SK-N-SH treated with all-trans-retinoic acid at 6 μM for 48 hours (cell line): ENCODE data around the gene C3orf70.

Experiments used
- ARNTL ChIP-seq: fragments of 450-650 bp; formaldehyde crosslinking; IDR thresholded peaks from 2 replicates; pipeline ENCODE4 v1.5.0; 2020; ENCODE audit warnings: low read depth, mild to moderate bottlenecking, moderate library complexity, borderline replicate concordance
- TOX ChIP-seq: fragments of 250-450 bp; sonication (Bioruptor Pico); IDR thresholded peaks from 2 replicates; pipeline ENCODE4 v1.8.0; 2021; ENCODE audit warnings: mild to moderate bottlenecking, moderate library complexity, borderline replicate concordance
- ZC3H10 ChIP-seq: fragments of 250-450 bp; sonication (Bioruptor Pico); IDR thresholded peaks from 2 replicates; pipeline ENCODE4 v1.5.1; 2021; ENCODE audit warnings: mild to moderate bottlenecking, moderate library complexity
- ZNF565 ChIP-seq: fragments of 450-650 bp; formaldehyde crosslinking; conservative IDR thresholded peaks from 2 replicates; pipeline ENCODE4 v1.5.0; 2020; ENCODE audit warnings: low read depth, mild to moderate bottlenecking, moderate library complexity

GRCh38 chr3:185090811-185091210 is 62.0 kb downstream of the C3orf70 start:
- TF ChIP-seq ARNTL (CRISPR knock-in tag) = no peak
- no peak for TF ChIP-seq ZNF565
- TF ChIP-seq TOX (CRISPR knock-in tag) = no peak
- no peak for TF ChIP-seq ZC3H10 (CRISPR knock-in tag)
